NCI-H1417 (cell line): Measurements from ENCODE around the gene PA2G4.
A peak's percentile ranks its signal among the peaks of the same experiment; 100 is the strongest.

Source experiments
- DNase-seq, 3 experiments: peaks; one replicate each; lab custom pipeline; 2025; lab: John Stamatoyannopoulos, UW

Gene PA2G4

GRCh38 chr12:56124133-56124532 is 19.8 kb downstream of the PA2G4 start:
- DNase-seq, result no peak

GRCh38 chr12:56126732-56127239 is 22.4 kb downstream of the PA2G4 start:
- DNase-seq, result peak in 1 of 3 experiments; percentile 54

- DNase-seq, result no peak
These were observed 23.1 kb downstream of the PA2G4 start for GRCh38 chr12:56127485-56127887.

GRCh38 chr12:56127888-56128669 is 23.7 kb downstream of the PA2G4 start, which contains the start of gene ESYT1:
Gene ESYT1 (plus strand): TSS chr12:56128267. CDS start chr12:56128320, 53 bp downstream.
- peak; percentile 99 to 100 (median 99) for DNase-seq

GRCh38 chr12:56128670-56129205 is 24.4 kb downstream of the PA2G4 start:
- DNase-seq, result peak in 2 of 3 experiments; percentile 67 to 69

- DNase-seq, result peak; percentile 21 to 74 (median 69)
These were observed 25.0 kb downstream of the PA2G4 start for GRCh38 chr12:56129206-56129941.

GRCh38 chr12:56129942-56130495 is 25.7 kb downstream of the PA2G4 start:
- no peak for DNase-seq

GRCh38 chr12:56130876-56131275 is 26.5 kb downstream of the PA2G4 start:
- DNase-seq, result no peak

GRCh38 chr12:56134897-56135296 is 30.5 kb downstream of the PA2G4 start:
- no peak for DNase-seq

GRCh38 chr12:56137853-56138571 is 33.7 kb downstream of the PA2G4 start:
- DNase-seq, result no peak

- DNase-seq, result no peak
These were observed 37.8 kb downstream of the PA2G4 start for GRCh38 chr12:56141946-56142784.

GRCh38 chr12:56143217-56143616 is 38.9 kb downstream of the PA2G4 start:
- no peak for DNase-seq

- no peak for DNase-seq
These were observed 39.5 kb downstream of the PA2G4 start for GRCh38 chr12:56143870-56144269.

- DNase-seq, result no peak
These were observed 40.9 kb downstream of the PA2G4 start for GRCh38 chr12:56145217-56145616.

- peak in 1 of 3 experiments; percentile 33 for DNase-seq
These were observed 42.4 kb downstream of the PA2G4 start for GRCh38 chr12:56146492-56147460.

GRCh38 chr12:56150563-56150962 is 46.2 kb downstream of the PA2G4 start:
- peak in 2 of 3 experiments; percentile 10 to 45 for DNase-seq

- peak; percentile 49 to 88 (median 82) for DNase-seq
These were observed 47.3 kb downstream of the PA2G4 start for GRCh38 chr12:56151672-56152131.

GRCh38 chr12:56152132-56152755 is 47.9 kb downstream of the PA2G4 start, which contains the start of gene MYL6B:
Gene MYL6B (plus strand): TSS chr12:56152587. CDS start chr12:56153919, 1,332 bp downstream.
- peak; percentile 94 to 95 (median 94) for DNase-seq
